HG02973 (cell line): ENCODE measurements around the gene TTC8.
"Not testable (repeated sequence)": the region's sequence is repeated elsewhere in the genome, so short reads cannot be mapped to it uniquely, and the experiment has no call there.

Experiments used
- ATAC-seq: cut with Tn5 transposase; IDR thresholded peaks from one replicate; pipeline ENCODE4 v1.9.1; 2021; ENCODE audit warnings: moderate library complexity; ENCODE audit not compliant: unreplicated experiment

The TTC8 gene

GRCh38 chr14:88824314-88825077, at the start of gene TTC8:
TSS of gene TTC8 (plus strand) at chr14:88824651. CDS start at chr14:88824708, 57 bp downstream.
- ATAC-seq = peak; percentile 99

GRCh38 chr14:88775532-88775931, 48.9 kb upstream of the TTC8 start:
- no peak for ATAC-seq

GRCh38 chr14:88785911-88786310, 38.5 kb upstream of the TTC8 start:
- ATAC-seq = no peak

GRCh38 chr14:88786715-88787114, 37.7 kb upstream of the TTC8 start:
- ATAC-seq = no peak

GRCh38 chr14:88789573-88789972, 34.9 kb upstream of the TTC8 start:
- ATAC-seq = not testable (repeated sequence)

GRCh38 chr14:88790501-88791251, 33.8 kb upstream of the TTC8 start:
- ATAC-seq = no peak

- no peak for ATAC-seq
These were observed 33.2 kb upstream of the TTC8 start for GRCh38 chr14:88791252-88791621.

GRCh38 chr14:88791629-88792472, 32.6 kb upstream of the TTC8 start:
- no peak for ATAC-seq

GRCh38 chr14:88792473-88793258, 31.8 kb upstream of the TTC8 start, which contains the start of gene EML5:
TSS of gene EML5 (minus strand) at chr14:88792953. CDS start at chr14:88792503, 450 bp downstream.
- peak; percentile 88 for ATAC-seq

GRCh38 chr14:88793259-88793625, 31.2 kb upstream of the TTC8 start:
- ATAC-seq = no peak

GRCh38 chr14:88798156-88798555, 26.3 kb upstream of the TTC8 start:
- no peak for ATAC-seq

GRCh38 chr14:88799522-88799921, 24.9 kb upstream of the TTC8 start:
- no peak for ATAC-seq

- ATAC-seq = no peak
These were observed 21.9 kb upstream of the TTC8 start for GRCh38 chr14:88802596-88802995.

GRCh38 chr14:88804035-88804434, 20.4 kb upstream of the TTC8 start:
- no peak for ATAC-seq

- no peak for ATAC-seq
These were observed 20.0 kb upstream of the TTC8 start for GRCh38 chr14:88804477-88804876.

GRCh38 chr14:88808359-88808758, 16.1 kb upstream of the TTC8 start:
- ATAC-seq = no peak

- ATAC-seq = no peak
These were observed 8.5 kb upstream of the TTC8 start for GRCh38 chr14:88815980-88816379.

- no peak for ATAC-seq
These were observed 6.4 kb upstream of the TTC8 start for GRCh38 chr14:88818018-88818417.

GRCh38 chr14:88819674-88820073, 4.8 kb upstream of the TTC8 start:
- not testable (repeated sequence) for ATAC-seq

- no peak for ATAC-seq
These were observed 3.1 kb upstream of the TTC8 start for GRCh38 chr14:88821378-88821777.

GRCh38 chr14:88821888-88822287, 2.6 kb upstream of the TTC8 start:
- ATAC-seq = no peak
